GM23338 (cell line): ENCODE data around the gene BICDL2. TPM values are rescaled to one million over a fixed set of nuclear protein-coding genes. Genes with fewer than 3 reads are reported as not detected.

ENCODE experiments used
- ATAC-seq: fragments of 200-7000 bp; cut with Tn5 transposase; 3 replicates; pipeline ENCODE4 v1.9.1; 2020
- DNase-seq: peaks from one replicate; pipeline ENCODE4 v3.0.0-alpha.2; 2015; ENCODE audit warnings: low spot score
- H2AFZ ChIP-seq: fragments of 200-600 bp; sonication (generic); 2 replicates; pipeline ENCODE4 v1.8.0; 2016; ENCODE audit warnings: antibody characterized with exemption, mild to moderate bottlenecking, moderate library complexity
- H3F3A ChIP-seq: fragments of 200-600 bp; sonication (generic); replicated peaks from 2 replicates; pipeline ENCODE4 v1.8.0; 2017; ENCODE audit warnings: antibody characterized with exemption, mixed run types, low read depth
- H3K27ac ChIP-seq: fragments of 200-600 bp; sonication (generic); 2 replicates; pipeline ENCODE4 v1.6.1; 2016; ENCODE audit warnings: low read depth
- H3K27me3 ChIP-seq: fragments of 200-600 bp; sonication (generic); 2 replicates; pipeline ENCODE4 v1.8.0; 2016; ENCODE audit warnings: mild to moderate bottlenecking, mixed run types, moderate library complexity; ENCODE audit not compliant: insufficient read depth
- H3K36me3 ChIP-seq: fragments of 200-600 bp; sonication (generic); 2 replicates; pipeline ENCODE4 v1.8.0; 2016; ENCODE audit warnings: mild to moderate bottlenecking; ENCODE audit not compliant: insufficient read depth
- H3K4me1 ChIP-seq: fragments of 200-600 bp; sonication (generic); 2 replicates; pipeline ENCODE4 v1.8.0; 2016; ENCODE audit warnings: mild to moderate bottlenecking, moderate library complexity; ENCODE audit not compliant: insufficient read depth
- H3K4me2 ChIP-seq: fragments of 200-600 bp; sonication (generic); 2 replicates; pipeline ENCODE4 v1.7.1; 2017; ENCODE audit warnings: mixed run types
- H3K4me3 ChIP-seq: fragments of 200-600 bp; sonication (generic); 2 replicates; pipeline ENCODE4 v1.6.1; 2016; ENCODE audit warnings: mixed run types
- H3K79me2 ChIP-seq: fragments of 200-600 bp; sonication (generic); replicated peaks from 2 replicates; pipeline ENCODE4 v1.8.0; 2017; ENCODE audit warnings: mild to moderate bottlenecking; ENCODE audit not compliant: insufficient read depth
- H3K9me2 ChIP-seq: fragments of 200-600 bp; sonication (generic); 2 replicates; pipeline ENCODE4 v1.8.0; 2017; ENCODE audit not compliant: insufficient read depth
- H4K20me1 ChIP-seq: fragments of 200-600 bp; sonication (generic); replicated peaks from 2 replicates; pipeline ENCODE4 v1.8.0; 2017; ENCODE audit warnings: mild to moderate bottlenecking; ENCODE audit not compliant: insufficient read depth
- H3K27ac Mint-ChIP-seq: 2 replicates; pipeline ENCODE4 v1.8.0; 2020; ENCODE audit warnings: inconsistent platforms, mild to moderate bottlenecking, moderate library complexity, mixed read lengths
- H3K27me3 Mint-ChIP-seq: 3 replicates; pipeline ENCODE4 v1.8.0; 2022; ENCODE audit warnings: low read depth, mild to moderate bottlenecking, moderate library complexity, mixed read lengths, inconsistent platforms; ENCODE audit not compliant: insufficient read depth, poor library complexity
- H3K36me3 Mint-ChIP-seq: 3 replicates; pipeline ENCODE4 v1.8.0; 2021; ENCODE audit warnings: low read depth, mild to moderate bottlenecking, inconsistent platforms, moderate library complexity, mixed read lengths
- H3K4me1 Mint-ChIP-seq: 3 replicates; pipeline ENCODE4 v1.8.0; 2020; ENCODE audit warnings: mild to moderate bottlenecking, inconsistent platforms, mixed read lengths
- H3K4me3 Mint-ChIP-seq: 3 replicates; pipeline ENCODE4 v1.8.0; 2021; ENCODE audit warnings: moderate library complexity, mild to moderate bottlenecking, inconsistent platforms, mixed read lengths
- H3K9me3 Mint-ChIP-seq: 3 replicates; pipeline ENCODE4 v1.8.0; 2020; ENCODE audit warnings: moderate library complexity, mild to moderate bottlenecking, inconsistent platforms, mixed read lengths
- CREB1 ChIP-seq: fragments of 250-450 bp; sonication (Bioruptor Pico); IDR thresholded peaks from 2 replicates; pipeline ENCODE4 v1.5.0; 2020; ENCODE audit warnings: low read depth, mild to moderate bottlenecking, moderate library complexity
- EZH2 ChIP-seq: fragments of 200-600 bp; sonication (generic); IDR thresholded peaks from one replicate; pipeline ENCODE4 v1.8.0; 2017; ENCODE audit warnings: antibody characterized with exemption, mild to moderate bottlenecking, low read depth; ENCODE audit not compliant: unreplicated experiment
- EZH2phosphoT487 ChIP-seq: fragments of 200-600 bp; sonication (generic); IDR thresholded peaks from one replicate; pipeline ENCODE4 v1.8.1; 2018; ENCODE audit warnings: antibody characterized with exemption; ENCODE audit not compliant: unreplicated experiment
- JUNB ChIP-seq: IDR thresholded peaks from one replicate; pipeline ENCODE4 v1.6.1; 2016; ENCODE audit warnings: antibody characterized with exemption; ENCODE audit not compliant: unreplicated experiment
- NANOG ChIP-seq: IDR thresholded peaks from 2 replicates; pipeline ENCODE4 v1.6.1; 2016; ENCODE audit warnings: antibody characterized with exemption, borderline replicate concordance
- POLR2AphosphoS5 ChIP-seq: IDR thresholded peaks from 2 replicates; pipeline ENCODE4 v1.6.1; 2016; ENCODE audit warnings: antibody characterized with exemption, low read depth
- REST ChIP-seq: IDR thresholded peaks from one replicate; pipeline ENCODE4 v1.6.1; 2018; ENCODE audit warnings: antibody characterized with exemption; ENCODE audit not compliant: unreplicated experiment
- STAT1 ChIP-seq: IDR thresholded peaks from one replicate; pipeline ENCODE4 v1.6.1; 2016; ENCODE audit warnings: antibody characterized with exemption; ENCODE audit not compliant: unreplicated experiment
- ZNF114 ChIP-seq: fragments of 250-450 bp; sonication (Bioruptor Pico); IDR thresholded peaks from 2 replicates; pipeline ENCODE4 v1.5.0; 2020; ENCODE audit warnings: mild to moderate bottlenecking, moderate library complexity
- ZNF331 ChIP-seq: fragments of 250-450 bp; sonication (Bioruptor Pico); IDR thresholded peaks from 2 replicates; pipeline ENCODE4 v1.5.0; 2020; ENCODE audit warnings: low read depth, mild to moderate bottlenecking, moderate library complexity
- polyA plus RNA-seq: library from polyadenylated mRNA; unstranded; fragments of >200 nt; fragmentation: Nextera tagmentation; extraction: Ambion mirVana; gene quantifications from 2 replicates; pipeline ENCODE4 v1.2.1, GENCODE V29; 2016
- total RNA-seq: library from RNA; depleted of rRNA; stranded (reverse); fragments of >200 nt; shearing (Covaris generic); gene quantifications from 2 replicates; pipeline ENCODE4 v1.2.3, GENCODE V29; 2014
- TF ChIP-seq, protein P1 (sequence below): IDR thresholded peaks from 2 replicates; pipeline ENCODE4 v1.6.1; 2016; ENCODE audit warnings: antibody characterized with exemption
- TF ChIP-seq, protein P2 (sequence below), 2 experiments: fragments of 200-600 bp in 1 of 2; sonication (generic) in 1 of 2; conservative IDR thresholded peaks; 2 replicates each; pipeline versions ENCODE4 v1.5.1 to v1.6.1; 2016 to 2017; ENCODE audit warnings: antibody characterized with exemption in 2 of 2, low read depth in 2 of 2, mild to moderate bottlenecking in 2 of 2, moderate library complexity in 1 of 2
- TF ChIP-seq, protein P3 (sequence below): fragments of 250-450 bp; sonication (Bioruptor Pico); IDR thresholded peaks from 2 replicates; pipeline ENCODE4 v1.5.0; 2020; ENCODE audit warnings: mild to moderate bottlenecking, moderate library complexity

BICDL2 gene
- total and polyA plus RNA-seq, 2 experiments from 2014 or later, result 12.7 to 18.4 TPM

- Histone ChIP-seq H3K36me3 (no peaks in the 10 kb centered on the region), H3K27me3 (peaks cover 27% of the 10 kb centered on the region), H2AFZ (no peak overlapping the region), H3K79me2 (no peaks in the 10 kb centered on the region; the same call in 1 of the 2 replicates), H3K9me2 (no peaks in the 10 kb centered on the region), H3K27ac (no peak overlapping the region), H3K4me1 (peaks cover 9% of the 10 kb centered on the region; the same call in 1 of the 2 replicates), H3K4me3 (no peak overlapping the region), H3K4me2 (no peak overlapping the region), H4K20me1 (peaks cover 7% of the 10 kb centered on the region), H3F3A (peaks cover 11% of the 10 kb centered on the region)
- peaks cover 18% of the 10 kb centered on the region for H3K4me1 Mint-ChIP-seq
- H3K36me3 Mint-ChIP-seq, result peaks cover 46% of the 10 kb centered on the region
- ATAC-seq, result no peak
- peaks cover 24% of the 10 kb centered on the region for H3K27me3 Mint-ChIP-seq
- H3K4me3 Mint-ChIP-seq, result no peak overlapping the region
- H3K27ac Mint-ChIP-seq, result no peak overlapping the region
- peaks cover 4% of the 10 kb centered on the region; the same call in 2 of the 3 replicates for H3K9me3 Mint-ChIP-seq
- TF ChIP-seq POLR2AphosphoS5 (no peak), EZH2phosphoT487 (no peak), ZNF114 (CRISPR knock-in tag) (no peak), REST (no peak), NANOG (no peak), JUNB (no peak), EZH2 (no peak), ZNF331 (CRISPR knock-in tag) (no peak), CREB1 (no peak), STAT1 (no peak)
- TF ChIP-seq, protein P1, sequence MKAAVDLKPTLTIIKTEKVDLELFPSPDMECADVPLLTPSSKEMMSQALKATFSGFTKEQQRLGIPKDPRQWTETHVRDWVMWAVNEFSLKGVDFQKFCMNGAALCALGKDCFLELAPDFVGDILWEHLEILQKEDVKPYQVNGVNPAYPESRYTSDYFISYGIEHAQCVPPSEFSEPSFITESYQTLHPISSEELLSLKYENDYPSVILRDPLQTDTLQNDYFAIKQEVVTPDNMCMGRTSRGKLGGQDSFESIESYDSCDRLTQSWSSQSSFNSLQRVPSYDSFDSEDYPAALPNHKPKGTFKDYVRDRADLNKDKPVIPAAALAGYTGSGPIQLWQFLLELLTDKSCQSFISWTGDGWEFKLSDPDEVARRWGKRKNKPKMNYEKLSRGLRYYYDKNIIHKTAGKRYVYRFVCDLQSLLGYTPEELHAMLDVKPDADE, result no peak
- TF ChIP-seq, protein P2, sequence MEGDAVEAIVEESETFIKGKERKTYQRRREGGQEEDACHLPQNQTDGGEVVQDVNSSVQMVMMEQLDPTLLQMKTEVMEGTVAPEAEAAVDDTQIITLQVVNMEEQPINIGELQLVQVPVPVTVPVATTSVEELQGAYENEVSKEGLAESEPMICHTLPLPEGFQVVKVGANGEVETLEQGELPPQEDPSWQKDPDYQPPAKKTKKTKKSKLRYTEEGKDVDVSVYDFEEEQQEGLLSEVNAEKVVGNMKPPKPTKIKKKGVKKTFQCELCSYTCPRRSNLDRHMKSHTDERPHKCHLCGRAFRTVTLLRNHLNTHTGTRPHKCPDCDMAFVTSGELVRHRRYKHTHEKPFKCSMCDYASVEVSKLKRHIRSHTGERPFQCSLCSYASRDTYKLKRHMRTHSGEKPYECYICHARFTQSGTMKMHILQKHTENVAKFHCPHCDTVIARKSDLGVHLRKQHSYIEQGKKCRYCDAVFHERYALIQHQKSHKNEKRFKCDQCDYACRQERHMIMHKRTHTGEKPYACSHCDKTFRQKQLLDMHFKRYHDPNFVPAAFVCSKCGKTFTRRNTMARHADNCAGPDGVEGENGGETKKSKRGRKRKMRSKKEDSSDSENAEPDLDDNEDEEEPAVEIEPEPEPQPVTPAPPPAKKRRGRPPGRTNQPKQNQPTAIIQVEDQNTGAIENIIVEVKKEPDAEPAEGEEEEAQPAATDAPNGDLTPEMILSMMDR (conservative IDR thresholded peaks at IDR 0.05; ENCODE audit: low read depth in 2 of 2), result no peak
- TF ChIP-seq, protein P3, sequence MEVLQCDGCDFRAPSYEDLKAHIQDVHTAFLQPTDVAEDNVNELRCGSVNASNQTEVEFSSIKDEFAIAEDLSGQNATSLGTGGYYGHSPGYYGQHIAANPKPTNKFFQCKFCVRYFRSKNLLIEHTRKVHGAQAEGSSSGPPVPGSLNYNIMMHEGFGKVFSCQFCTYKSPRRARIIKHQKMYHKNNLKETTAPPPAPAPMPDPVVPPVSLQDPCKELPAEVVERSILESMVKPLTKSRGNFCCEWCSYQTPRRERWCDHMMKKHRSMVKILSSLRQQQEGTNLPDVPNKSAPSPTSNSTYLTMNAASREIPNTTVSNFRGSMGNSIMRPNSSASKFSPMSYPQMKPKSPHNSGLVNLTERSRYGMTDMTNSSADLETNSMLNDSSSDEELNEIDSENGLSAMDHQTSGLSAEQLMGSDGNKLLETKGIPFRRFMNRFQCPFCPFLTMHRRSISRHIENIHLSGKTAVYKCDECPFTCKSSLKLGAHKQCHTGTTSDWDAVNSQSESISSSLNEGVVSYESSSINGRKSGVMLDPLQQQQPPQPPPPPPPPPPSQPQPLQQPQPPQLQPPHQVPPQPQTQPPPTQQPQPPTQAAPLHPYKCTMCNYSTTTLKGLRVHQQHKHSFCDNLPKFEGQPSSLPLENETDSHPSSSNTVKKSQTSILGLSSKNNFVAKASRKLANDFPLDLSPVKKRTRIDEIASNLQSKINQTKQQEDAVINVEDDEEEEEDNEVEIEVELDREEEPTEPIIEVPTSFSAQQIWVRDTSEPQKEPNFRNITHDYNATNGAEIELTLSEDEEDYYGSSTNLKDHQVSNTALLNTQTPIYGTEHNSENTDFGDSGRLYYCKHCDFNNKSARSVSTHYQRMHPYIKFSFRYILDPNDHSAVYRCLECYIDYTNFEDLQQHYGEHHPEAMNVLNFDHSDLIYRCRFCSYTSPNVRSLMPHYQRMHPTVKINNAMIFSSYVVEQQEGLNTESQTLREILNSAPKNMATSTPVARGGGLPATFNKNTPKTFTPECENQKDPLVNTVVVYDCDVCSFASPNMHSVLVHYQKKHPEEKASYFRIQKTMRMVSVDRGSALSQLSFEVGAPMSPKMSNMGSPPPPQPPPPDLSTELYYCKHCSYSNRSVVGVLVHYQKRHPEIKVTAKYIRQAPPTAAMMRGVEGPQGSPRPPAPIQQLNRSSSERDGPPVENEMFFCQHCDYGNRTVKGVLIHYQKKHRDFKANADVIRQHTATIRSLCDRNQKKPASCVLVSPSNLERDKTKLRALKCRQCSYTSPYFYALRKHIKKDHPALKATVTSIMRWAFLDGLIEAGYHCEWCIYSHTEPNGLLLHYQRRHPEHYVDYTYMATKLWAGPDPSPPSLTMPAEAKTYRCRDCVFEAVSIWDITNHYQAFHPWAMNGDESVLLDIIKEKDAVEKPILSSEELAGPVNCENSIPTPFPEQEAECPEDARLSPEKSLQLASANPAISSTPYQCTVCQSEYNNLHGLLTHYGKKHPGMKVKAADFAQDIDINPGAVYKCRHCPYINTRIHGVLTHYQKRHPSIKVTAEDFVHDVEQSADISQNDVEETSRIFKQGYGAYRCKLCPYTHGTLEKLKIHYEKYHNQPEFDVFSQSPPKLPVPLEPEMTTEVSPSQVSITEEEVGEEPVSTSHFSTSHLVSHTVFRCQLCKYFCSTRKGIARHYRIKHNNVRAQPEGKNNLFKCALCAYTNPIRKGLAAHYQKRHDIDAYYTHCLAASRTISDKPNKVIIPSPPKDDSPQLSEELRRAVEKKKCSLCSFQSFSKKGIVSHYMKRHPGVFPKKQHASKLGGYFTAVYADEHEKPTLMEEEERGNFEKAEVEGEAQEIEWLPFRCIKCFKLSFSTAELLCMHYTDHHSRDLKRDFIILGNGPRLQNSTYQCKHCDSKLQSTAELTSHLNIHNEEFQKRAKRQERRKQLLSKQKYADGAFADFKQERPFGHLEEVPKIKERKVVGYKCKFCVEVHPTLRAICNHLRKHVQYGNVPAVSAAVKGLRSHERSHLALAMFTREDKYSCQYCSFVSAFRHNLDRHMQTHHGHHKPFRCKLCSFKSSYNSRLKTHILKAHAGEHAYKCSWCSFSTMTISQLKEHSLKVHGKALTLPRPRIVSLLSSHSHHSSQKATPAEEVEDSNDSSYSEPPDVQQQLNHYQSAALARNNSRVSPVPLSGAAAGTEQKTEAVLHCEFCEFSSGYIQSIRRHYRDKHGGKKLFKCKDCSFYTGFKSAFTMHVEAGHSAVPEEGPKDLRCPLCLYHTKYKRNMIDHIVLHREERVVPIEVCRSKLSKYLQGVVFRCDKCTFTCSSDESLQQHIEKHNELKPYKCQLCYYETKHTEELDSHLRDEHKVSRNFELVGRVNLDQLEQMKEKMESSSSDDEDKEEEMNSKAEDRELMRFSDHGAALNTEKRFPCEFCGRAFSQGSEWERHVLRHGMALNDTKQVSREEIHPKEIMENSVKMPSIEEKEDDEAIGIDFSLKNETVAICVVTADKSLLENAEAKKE (CRISPR knock-in tag), result no peak
- DNase-seq, result no peak
Observed at GRCh38 chr16:3051009-3051408, 14.3 kb upstream of the BICDL2 start.
